ENCODE measurements around the gene ADCY6. TPM values are rescaled to one million over a fixed set of nuclear protein-coding genes. Genes with fewer than 3 reads are reported as not detected.

ADCY6 gene
- total RNA-seq, 4 donors from 2014 or later = 11.4 to 13.6 (median 12.6) TPM

- H3K27ac ChIP-seq = no peak overlapping the region
- no peak for ATAC-seq
- intact Hi-C loops (cut with DNase I; ENCODE audit: low total_unique reads) (no loop called here), in situ Hi-C loops (cut with MboI; ENCODE audit: low sequenced_read_pairs in 4 of 4) (no loop called here)
- DNase-seq = no peak
- H3K9me3 ChIP-seq = no peaks in the 10 kb centered on the region
- H3K4me1 ChIP-seq = no peaks in the 10 kb centered on the region
- H3K36me3 ChIP-seq = no peaks in the 10 kb centered on the region
- no peaks in the 10 kb centered on the region for H3K27me3 ChIP-seq
- TF ChIP-seq CTCF (IDR thresholded peaks at IDR 0.05 in 4 of 5, conservative IDR thresholded peaks at IDR 0.05 in 1 of 5) (no peak), POLR2A (IDR thresholded peaks at IDR 0.05) (no peak)
- no peak overlapping the region for H3K4me3 ChIP-seq
These were observed 19.1 kb upstream of the ADCY6 start for GRCh38 chr12:48807981-48808380.

- TF ChIP-seq POLR2A (IDR thresholded peaks at IDR 0.05) = no peak
- TF ChIP-seq CTCF (IDR thresholded peaks at IDR 0.05 in 4 of 5, conservative IDR thresholded peaks at IDR 0.05 in 1 of 5) = no peak
- Histone ChIP-seq H3K4me3 (no peak overlapping the region), H3K27ac (no peak overlapping the region), H3K36me3 (no peaks in the 10 kb centered on the region), H3K4me1 (no peaks in the 10 kb centered on the region), H3K9me3 (no peaks in the 10 kb centered on the region), H3K27me3 (no peaks in the 10 kb centered on the region)
- in situ Hi-C loops (cut with MboI; ENCODE audit: low sequenced_read_pairs in 4 of 4) = no loop called here
- intact Hi-C loops (cut with DNase I; ENCODE audit: low total_unique reads) = no loop called here
- DNase-seq (no peak), ATAC-seq (no peak)
These were observed 14.8 kb upstream of the ADCY6 start for GRCh38 chr12:48803675-48804074.

- TF ChIP-seq CTCF (IDR thresholded peaks at IDR 0.05 in 4 of 5, conservative IDR thresholded peaks at IDR 0.05 in 1 of 5) = no peak
- TF ChIP-seq POLR2A (IDR thresholded peaks at IDR 0.05) = no peak
- in situ Hi-C loops (cut with MboI; ENCODE audit: low sequenced_read_pairs in 4 of 4) (no loop called here), intact Hi-C loops (cut with DNase I; ENCODE audit: low total_unique reads) (no loop called here)
- H3K27ac ChIP-seq = no peak overlapping the region
- no peaks in the 10 kb centered on the region for H3K9me3 ChIP-seq
- no peaks in the 10 kb centered on the region for H3K36me3 ChIP-seq
- no peaks in the 10 kb centered on the region for H3K27me3 ChIP-seq
- H3K4me3 ChIP-seq = no peak overlapping the region
- ATAC-seq (no peak), DNase-seq (no peak)
- H3K4me1 ChIP-seq = peaks cover 0 to 1% of the 10 kb centered on the region in 2 donors
These were observed 12.1 kb upstream of the ADCY6 start for GRCh38 chr12:48800971-48801370.

GRCh38 chr12:48800457-48800856 is 11.6 kb upstream of the ADCY6 start:
- in situ Hi-C loops (cut with MboI; ENCODE audit: low sequenced_read_pairs in 4 of 4) (no loop called here), intact Hi-C loops (cut with DNase I; ENCODE audit: low total_unique reads) (no loop called here)
- no peak for ATAC-seq

More at GRCh38 chr12:48800457-48800856, 11.6 kb upstream of the ADCY6 start:
- H3K27me3 ChIP-seq = no peaks in the 10 kb centered on the region
- no peak for DNase-seq
- H3K4me1 ChIP-seq = peaks cover 4 to 5% of the 10 kb centered on the region in 2 donors
- no peaks in the 10 kb centered on the region for H3K9me3 ChIP-seq
- H3K27ac ChIP-seq = no peak overlapping the region
- no peaks in the 10 kb centered on the region for H3K36me3 ChIP-seq
- TF ChIP-seq CTCF (IDR thresholded peaks at IDR 0.05 in 4 of 5, conservative IDR thresholded peaks at IDR 0.05 in 1 of 5) (no peak), POLR2A (IDR thresholded peaks at IDR 0.05) (no peak)
- H3K4me3 ChIP-seq = no peak overlapping the region

All from gastrocnemius medialis (tissue), 4 donors.